ENCODE data around the gene GZF1. TPM values are rescaled to one million over a fixed set of nuclear protein-coding genes. Genes with fewer than 3 reads are reported as not detected.
"Not testable (repeated sequence)": the region's sequence is repeated elsewhere in the genome, so short reads cannot be mapped to it uniquely, and the experiment has no call there.

Gene GZF1
- total RNA-seq, 1 donor from 2014 or later = 13.0 TPM

GRCh38 chr20:23346002-23346401, 16.0 kb upstream of the GZF1 start:
- DNase-seq (ENCODE audit: low spot score) = no peak

- no peak for DNase-seq (ENCODE audit: low spot score)
These were observed 14.2 kb upstream of the GZF1 start for GRCh38 chr20:23347791-23348190.

GRCh38 chr20:23348510-23348909, 13.5 kb upstream of the GZF1 start:
- DNase-seq (ENCODE audit: low spot score) = not testable (repeated sequence)

- peak; percentile 80 for DNase-seq (ENCODE audit: low spot score)
These were observed 12.4 kb upstream of the GZF1 start for GRCh38 chr20:23349338-23350195.

- peak; percentile 97 for DNase-seq (ENCODE audit: low spot score)
These were observed 11.6 kb upstream of the GZF1 start, which contains the start of gene NXT1 for GRCh38 chr20:23350196-23350903. NXT1 (plus strand) TSS chr20:23350791; CDS start chr20:23354042, 3,251 bp downstream.

GRCh38 chr20:23350904-23351838, 10.8 kb upstream of the GZF1 start:
- DNase-seq (ENCODE audit: low spot score) = peak; percentile 37

GRCh38 chr20:23356203-23356602, 5.8 kb upstream of the GZF1 start:
- no peak for DNase-seq (ENCODE audit: low spot score)

GRCh38 chr20:23357767-23358562, 4.0 kb upstream of the GZF1 start:
- DNase-seq (ENCODE audit: low spot score) = peak; percentile 100

GRCh38 chr20:23358563-23358906, 3.4 kb upstream of the GZF1 start:
- no peak for DNase-seq (ENCODE audit: low spot score)

- no peak for DNase-seq (ENCODE audit: low spot score)
These were observed 2.9 kb upstream of the GZF1 start for GRCh38 chr20:23358923-23359593.

GRCh38 chr20:23360531-23360930, 1.5 kb upstream of the GZF1 start:
- no peak for DNase-seq (ENCODE audit: low spot score)

- no peak for DNase-seq (ENCODE audit: low spot score)
These were observed 885 bp upstream of the GZF1 start for GRCh38 chr20:23361119-23361475.

- DNase-seq (ENCODE audit: low spot score) = peak; percentile 34
These were observed 642 bp downstream of the GZF1 start for GRCh38 chr20:23362392-23363256.

GRCh38 chr20:23363257-23363649, 1.3 kb downstream of the GZF1 start:
- DNase-seq (ENCODE audit: low spot score) = no peak

GRCh38 chr20:23365390-23366165, 3.6 kb downstream of the GZF1 start:
- DNase-seq (ENCODE audit: low spot score) = no peak

GRCh38 chr20:23366384-23366783, 4.4 kb downstream of the GZF1 start:
- DNase-seq (ENCODE audit: low spot score) = no peak

GRCh38 chr20:23367770-23368169, 5.8 kb downstream of the GZF1 start:
- DNase-seq (ENCODE audit: low spot score) = no peak

- DNase-seq (ENCODE audit: low spot score) = no peak
These were observed 6.5 kb downstream of the GZF1 start for GRCh38 chr20:23368316-23369071.
